Adrenal gland (tissue), 12 donors: ENCODE data around the gene KIAA1210. TPM values are rescaled to one million over a fixed set of nuclear protein-coding genes. Genes with fewer than 3 reads are reported as not detected.

ENCODE experiments used
- DNase-seq, 7 donors: peaks; one replicate each; pipeline ENCODE4 v3.0.0-alpha.2; 2019 to 2020
- H3K27ac ChIP-seq, 5 donors: fragments of 200-600 bp; sonication (generic) in 4 of 5; 1 replicate in 3 of 5; 2 replicates in 2 of 5; pipeline versions ENCODE4 v1.5.1 to v1.8.0; 2016 to 2020; ENCODE audit warnings: mild to moderate bottlenecking in 1 of 5
- H3K27me3 ChIP-seq: fragments of 200-600 bp; 2 replicates; pipeline ENCODE4 v1.8.0; 2021
- H3K36me3 ChIP-seq, 2 donors: fragments of 200-600 bp; replicated peaks in 1 of 2; 1 replicate in 1 of 2; 2 replicates in 1 of 2; pipeline versions ENCODE4 v1.5.1 to v1.8.0; 2018 to 2022
- H3K4me1 ChIP-seq, 2 donors: fragments of 200-600 bp; replicated peaks in 1 of 2; 1 replicate in 1 of 2; 2 replicates in 1 of 2; pipeline versions ENCODE4 v1.5.1 to v1.8.0; 2018 to 2021
- H3K4me3 ChIP-seq, 4 donors: fragments of 200-600 bp; sonication (generic) in 3 of 4; one replicate each; pipeline ENCODE4 v1.5.1; 2016 to 2018
- H3K9me3 ChIP-seq, 3 donors: fragments of 200-600 bp; sonication (generic) in 1 of 3; replicated peaks in 1 of 3; 1 replicate in 2 of 3; 2 replicates in 1 of 3; pipeline versions ENCODE4 v1.5.1 to v1.8.0; 2016 to 2021
- POLR2A ChIP-seq, 2 donors: fragments of 450-650 bp; IDR thresholded peaks; one replicate each; pipeline ENCODE4 v1.6.1; 2017; ENCODE audit warnings: antibody characterized with exemption in 2 of 2, mild to moderate bottlenecking in 2 of 2, moderate library complexity in 1 of 2
- WGBS, 4 donors: extraction: QIAGEN DNeasy Blood & Tissue Kit in 2 of 4; methylation state at CpG; one replicate each; pipeline versions ENCODE4 v1.1.5 to v1.1.7; 2013 to 2017; 5-methylcytosine and 5-hydroxymethylcytosine counted together
- intact Hi-C, 2 donors: fragments of 100-400 bp; cut with DNase I; formaldehyde crosslinking; loops; one replicate each; pipeline versions ENCODE4 v1.14.1 to v1.15.0; 2022 to 2023
- polyA plus RNA-seq, 3 donors: library from polyadenylated mRNA; stranded (reverse); fragments of 200-250 nt in 2 of 3; fragments of 350-450 nt in 1 of 3; fragmentation: Illumina TruSeq in 1 of 3; extraction: RNeasy Lipid Tissue Mini Kit (QIAGEN cat#74804) in 1 of 3; gene quantifications; one replicate each; pipeline ENCODE4 v1.2.3, GENCODE V29; 2013 to 2014
- total RNA-seq, 9 donors: library from RNA; depleted of rRNA in 4 of 9; stranded (reverse); fragments of >200 nt in 4 of 9; fragments of 120-200 nt in 1 of 9; fragmentation: NEBNext Ultra II Directional in 1 of 9; extraction: Animal tissue kit (Norgen Biotek cat#: 25700) in 1 of 9; gene quantifications; one replicate each; pipeline versions ENCODE4 v1.1.0 to v1.2.4, GENCODE V29; 2013 to 2023
- TF ChIP-seq, protein P1 (sequence below), 6 experiments: fragments of 450-650 bp in 4 of 6; fragments of 200-600 bp in 2 of 6; sonication (generic) in 1 of 6; IDR thresholded peaks; 1 replicate in 5 of 6; 2 replicates in 1 of 6; pipeline versions ENCODE4 v1.5.1 to v1.8.0; 2016 to 2021; ENCODE audit warnings: antibody characterized with exemption in 6 of 6, mild to moderate bottlenecking in 2 of 6, moderate library complexity in 1 of 6
- donor health status: healthy with polysubstance abuse.
- donor health status: Bipolar disorder and iron deficiency.
- donor health status: DM: yes; HTN: yes; CAD: no.
- donor health status: DM: no; HTN: no; CAD: no.
- donor health status: DM: no; HTN: no; CAD: no.
- donor health status: DM: yes; HTN: yes; CAD: no.

KIAA1210 gene
- total and polyA plus RNA-seq, 12 donors, result 0.56 to 12.9 (median 2.7) TPM

DNA sequence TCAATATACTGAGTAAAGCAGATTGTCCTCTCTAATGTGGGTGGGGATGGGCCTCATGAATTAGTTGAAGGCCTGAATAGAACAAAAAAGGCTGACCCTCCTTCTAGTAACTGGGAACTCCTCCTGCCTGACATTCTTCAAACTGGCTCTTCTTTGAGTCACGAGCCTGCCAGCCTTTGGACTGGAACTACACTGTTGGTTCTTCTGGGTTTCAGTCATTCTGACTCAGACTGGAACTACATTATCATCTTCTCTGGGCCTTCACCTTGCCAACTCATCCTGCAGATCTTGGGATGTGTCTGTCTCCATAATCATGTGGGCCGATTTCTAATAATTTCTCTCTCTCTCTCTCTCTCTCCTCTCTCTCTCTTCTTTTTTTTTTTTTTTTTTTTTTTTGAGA, 81.7 kb downstream of the KIAA1210 start:
- intact Hi-C loops, result no loop called here
- WGBS, 4 donors, result 64 to 100% (median 71%) methylated on average over 1 to 2 of the region's 2 CpGs
- no peaks in the 10 kb centered on the region for H3K36me3 ChIP-seq
- no peaks in the 10 kb centered on the region for H3K27me3 ChIP-seq
- no peaks in the 10 kb centered on the region for H3K9me3 ChIP-seq
- TF ChIP-seq POLR2A (IDR thresholded peaks at IDR 0.05), result no peak
- TF ChIP-seq, protein P1, sequence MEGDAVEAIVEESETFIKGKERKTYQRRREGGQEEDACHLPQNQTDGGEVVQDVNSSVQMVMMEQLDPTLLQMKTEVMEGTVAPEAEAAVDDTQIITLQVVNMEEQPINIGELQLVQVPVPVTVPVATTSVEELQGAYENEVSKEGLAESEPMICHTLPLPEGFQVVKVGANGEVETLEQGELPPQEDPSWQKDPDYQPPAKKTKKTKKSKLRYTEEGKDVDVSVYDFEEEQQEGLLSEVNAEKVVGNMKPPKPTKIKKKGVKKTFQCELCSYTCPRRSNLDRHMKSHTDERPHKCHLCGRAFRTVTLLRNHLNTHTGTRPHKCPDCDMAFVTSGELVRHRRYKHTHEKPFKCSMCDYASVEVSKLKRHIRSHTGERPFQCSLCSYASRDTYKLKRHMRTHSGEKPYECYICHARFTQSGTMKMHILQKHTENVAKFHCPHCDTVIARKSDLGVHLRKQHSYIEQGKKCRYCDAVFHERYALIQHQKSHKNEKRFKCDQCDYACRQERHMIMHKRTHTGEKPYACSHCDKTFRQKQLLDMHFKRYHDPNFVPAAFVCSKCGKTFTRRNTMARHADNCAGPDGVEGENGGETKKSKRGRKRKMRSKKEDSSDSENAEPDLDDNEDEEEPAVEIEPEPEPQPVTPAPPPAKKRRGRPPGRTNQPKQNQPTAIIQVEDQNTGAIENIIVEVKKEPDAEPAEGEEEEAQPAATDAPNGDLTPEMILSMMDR (IDR thresholded peaks at IDR 0.05), result no peak
- no peak overlapping the region for H3K27ac ChIP-seq
- H3K4me3 ChIP-seq, result no peak overlapping the region
- peak in 3 of 7 donors; percentile 13 to 27 (median 23) for DNase-seq
- peaks cover 7 to 9% of the 10 kb centered on the region in 2 donors for H3K4me1 ChIP-seq

GRCh38 chrX:119042996-119043395, 84.6 kb downstream of the KIAA1210 start:
- 75 to 100% (median 86%) methylated on average over 1 of the region's 1 CpG for WGBS, 4 donors
- no peaks in the 10 kb centered on the region for H3K9me3 ChIP-seq
- no peaks in the 10 kb centered on the region for H3K36me3 ChIP-seq
- H3K4me3 ChIP-seq, result no peak overlapping the region
- no peak for TF ChIP-seq POLR2A (IDR thresholded peaks at IDR 0.05)
- TF ChIP-seq, protein P1 (IDR thresholded peaks at IDR 0.05), result no peak
- intact Hi-C loops, result no loop called here
- no peak for DNase-seq
- H3K27ac ChIP-seq, result no peak overlapping the region
- H3K4me1 ChIP-seq, result peaks cover 14 to 15% of the 10 kb centered on the region in 2 donors
- no peaks in the 10 kb centered on the region for H3K27me3 ChIP-seq

DNA sequence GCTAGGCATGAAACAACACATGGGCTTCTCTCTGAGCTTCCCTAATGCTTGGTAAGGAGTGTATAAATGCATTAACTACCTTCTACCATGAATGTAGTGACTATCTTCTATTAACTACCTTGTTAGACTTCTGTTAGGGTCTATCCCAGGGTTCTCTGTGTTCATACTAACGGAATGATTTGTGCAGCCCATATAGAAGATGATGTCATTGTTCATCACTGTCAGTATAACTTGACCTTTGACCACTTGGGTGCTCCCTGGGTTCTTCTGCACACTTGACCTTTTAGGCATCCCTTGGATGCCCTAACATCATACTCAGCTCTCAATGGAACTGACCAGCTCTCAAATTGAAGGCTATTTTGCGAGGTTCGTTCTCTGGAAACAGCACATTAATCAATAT, 85.6 kb downstream of the KIAA1210 start:
- WGBS, 4 donors, result 64 to 84% (median 67%) methylated on average over 3 of the region's 3 CpGs
- DNase-seq, result no peak
- TF ChIP-seq POLR2A (IDR thresholded peaks at IDR 0.05), result no peak
- TF ChIP-seq, protein P1 (IDR thresholded peaks at IDR 0.05), result no peak
- no peak overlapping the region for H3K4me3 ChIP-seq
- intact Hi-C loops, result no loop called here
- no peaks in the 10 kb centered on the region for H3K9me3 ChIP-seq
- H3K27ac ChIP-seq, result peak overlapping the region in 3 of 5 donors; percentile 39 to 53 (median 48)
- H3K4me1 ChIP-seq, result peaks cover 14 to 15% of the 10 kb centered on the region in 2 donors
- H3K27me3 ChIP-seq, result no peaks in the 10 kb centered on the region
- no peaks in the 10 kb centered on the region for H3K36me3 ChIP-seq

DNA sequence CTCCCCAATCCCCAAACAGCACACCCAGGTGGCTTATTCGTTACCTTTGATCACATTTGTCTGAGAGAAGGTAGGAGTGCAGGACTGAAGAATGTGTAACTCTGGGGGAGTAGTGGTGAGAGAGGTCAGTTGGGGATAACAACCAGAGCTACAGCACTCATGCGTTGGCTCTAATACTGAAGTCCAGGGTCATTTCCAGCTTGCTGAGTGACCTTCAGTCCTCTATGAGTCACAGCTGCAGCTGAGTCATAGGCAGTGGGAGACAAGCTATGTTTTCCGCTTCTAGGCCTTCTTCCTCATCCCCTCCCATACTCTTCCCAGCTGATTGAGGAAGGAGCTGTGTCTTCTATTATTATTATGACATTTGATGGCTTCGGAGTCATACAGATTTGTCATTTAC, 86.4 kb downstream of the KIAA1210 start:
- no peaks in the 10 kb centered on the region for H3K27me3 ChIP-seq
- no peaks in the 10 kb centered on the region for H3K9me3 ChIP-seq
- H3K4me3 ChIP-seq, result no peak overlapping the region
- no peaks in the 10 kb centered on the region for H3K36me3 ChIP-seq
- peak; percentile 77 to 90 (median 89) for DNase-seq
- peaks cover 14 to 15% of the 10 kb centered on the region in 2 donors for H3K4me1 ChIP-seq
- 0 to 22% (median 11%) methylated on average over 2 to 4 of the region's 4 CpGs for WGBS, 4 donors
- peak overlapping the region; percentile 41 to 73 (median 67) for H3K27ac ChIP-seq
- no peak for TF ChIP-seq POLR2A (IDR thresholded peaks at IDR 0.05)
- TF ChIP-seq, protein P1 (IDR thresholded peaks at IDR 0.05), result no peak
- intact Hi-C loops, result no loop called here
